Stimulated activated CD8-positive, alpha-beta memory T cell treated with anti-CD3 and anti-CD28 coated beads, Interleukin-15, amount 100 ng/mL, for 48 hours (primary cell): ENCODE results near the gene SORCS2.

ENCODE experiments used
- DNase-seq, 2 donors: peaks; one replicate each; pipeline ENCODE4 v3.0.0-alpha.2; 2020; ENCODE audit warnings: low read depth in 2 of 2

Gene SORCS2

GRCh38 chr4:7338059-7338452 lies 145.7 kb downstream of the SORCS2 start:
- no peak for DNase-seq

- no peak for DNase-seq
Measured at GRCh38 chr4:7338876-7339623, 146.7 kb downstream of the SORCS2 start.

GRCh38 chr4:7339751-7340552 lies 147.6 kb downstream of the SORCS2 start:
- no peak for DNase-seq

GRCh38 chr4:7340553-7341433 lies 148.5 kb downstream of the SORCS2 start:
- no peak for DNase-seq

GRCh38 chr4:7341491-7342222 lies 149.3 kb downstream of the SORCS2 start:
- DNase-seq, result no peak

- no peak for DNase-seq
Measured at GRCh38 chr4:7342223-7343080, 150.1 kb downstream of the SORCS2 start.

GRCh38 chr4:7343081-7343655 lies 150.8 kb downstream of the SORCS2 start:
- DNase-seq, result no peak

GRCh38 chr4:7343950-7344349 lies 151.6 kb downstream of the SORCS2 start:
- no peak for DNase-seq

GRCh38 chr4:7344636-7345155 lies 152.4 kb downstream of the SORCS2 start:
- no peak for DNase-seq

- DNase-seq, result no peak
Measured at GRCh38 chr4:7347981-7348380, 155.6 kb downstream of the SORCS2 start.

GRCh38 chr4:7348946-7349900 lies 156.9 kb downstream of the SORCS2 start:
- DNase-seq, result no peak

GRCh38 chr4:7350396-7350795 lies 158.1 kb downstream of the SORCS2 start:
- DNase-seq, result no peak

GRCh38 chr4:7351014-7351413 lies 158.7 kb downstream of the SORCS2 start:
- no peak for DNase-seq

- DNase-seq, result no peak
Measured at GRCh38 chr4:7352486-7352885, 160.1 kb downstream of the SORCS2 start.

- no peak for DNase-seq
Measured at GRCh38 chr4:7353046-7353790, 160.9 kb downstream of the SORCS2 start.

- DNase-seq, result no peak
Measured at GRCh38 chr4:7353846-7354610, 161.7 kb downstream of the SORCS2 start.

- DNase-seq, result no peak
Measured at GRCh38 chr4:7354927-7355326, 162.6 kb downstream of the SORCS2 start.
